Umbilical cord (tissue), 2 donors: ENCODE data around the gene COTL1. TPM values are rescaled to one million over a fixed set of nuclear protein-coding genes. Genes with fewer than 3 reads are reported as not detected.

Experiments
- DNase-seq: peaks from one replicate; pipeline ENCODE4 v3.0.0-alpha.2; 2015; ENCODE audit warnings: low spot score
- total RNA-seq: library from RNA; depleted of rRNA; stranded (reverse); fragments of >200 nt; gene quantifications from one replicate; pipeline ENCODE4 v1.2.3, GENCODE V29; 2014; ENCODE audit warnings: low replicate concordance; ENCODE audit not compliant: insufficient read depth

The COTL1 gene
- total RNA-seq, 1 donor from 2014 or later, result 101 TPM

- DNase-seq, result no peak
These were observed 63.1 kb downstream of the COTL1 start for GRCh38 chr16:84554627-84555328.

GRCh38 chr16:84553873-84554399 is 63.9 kb downstream of the COTL1 start:
- no peak for DNase-seq

GRCh38 chr16:84552135-84552534 is 65.7 kb downstream of the COTL1 start:
- peak; percentile 50 for DNase-seq

- no peak for DNase-seq
These were observed 67.8 kb downstream of the COTL1 start for GRCh38 chr16:84550096-84550495.

GRCh38 chr16:84548971-84549844 is 68.7 kb downstream of the COTL1 start:
- no peak for DNase-seq

- DNase-seq, result no peak
These were observed 69.4 kb downstream of the COTL1 start for GRCh38 chr16:84548508-84548907.

- no peak for DNase-seq
These were observed 70.3 kb downstream of the COTL1 start for GRCh38 chr16:84547546-84548061.

GRCh38 chr16:84546669-84547545 is 71.0 kb downstream of the COTL1 start:
- peak; percentile 50 for DNase-seq

GRCh38 chr16:84545114-84545737 is 72.7 kb downstream of the COTL1 start:
- no peak for DNase-seq

- peak; percentile 42 for DNase-seq
These were observed 73.7 kb downstream of the COTL1 start for GRCh38 chr16:84544031-84544773.

- DNase-seq, result no peak
These were observed 74.6 kb downstream of the COTL1 start for GRCh38 chr16:84543253-84543652.

GRCh38 chr16:84541999-84542817 is 75.7 kb downstream of the COTL1 start:
- DNase-seq, result peak; percentile 59

GRCh38 chr16:84540194-84540593 is 77.7 kb downstream of the COTL1 start:
- no peak for DNase-seq

- DNase-seq, result no peak
These were observed 79.5 kb downstream of the COTL1 start for GRCh38 chr16:84538222-84538840.

GRCh38 chr16:84537491-84538151 is 80.3 kb downstream of the COTL1 start:
- DNase-seq, result no peak

GRCh38 chr16:84535851-84536250 is 82.0 kb downstream of the COTL1 start:
- DNase-seq, result no peak

GRCh38 chr16:84535408-84535807 is 82.5 kb downstream of the COTL1 start:
- DNase-seq, result peak; percentile 63

- no peak for DNase-seq
These were observed 83.1 kb downstream of the COTL1 start for GRCh38 chr16:84534815-84535214.
